ENCODE measurements around the gene ENDOU. TPM values are rescaled to one million over a fixed set of nuclear protein-coding genes. Genes with fewer than 3 reads are reported as not detected.

ENDOU gene
- total and polyA plus RNA-seq, 12 donors: 0.11 to 0.56 (median 0.29) TPM; not detected in 1

DNA sequence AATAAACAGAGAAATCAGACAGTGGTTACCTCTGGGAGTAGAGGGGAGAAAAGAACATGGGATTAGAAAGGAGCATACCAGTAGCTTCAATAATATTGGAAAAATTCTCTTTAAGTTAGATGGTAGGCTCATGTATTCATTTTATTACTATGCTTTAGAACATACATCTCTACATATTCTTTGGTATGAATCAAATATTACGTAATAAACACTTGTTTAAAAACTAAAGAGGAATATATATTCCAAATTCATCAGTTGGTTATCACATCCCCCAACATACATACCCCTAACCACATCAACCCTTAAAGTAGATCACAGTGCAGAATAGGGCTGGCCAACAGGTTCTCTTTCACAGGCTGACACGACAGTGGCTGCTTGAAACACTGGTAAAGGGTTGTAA is 25.0 kb downstream of the ENDOU start:
- no peak overlapping the region for H3K27ac ChIP-seq
- H3K4me1 ChIP-seq: peaks cover 3 to 22% (median 7%) of the 10 kb centered on the region in 9 donors
- no peaks in the 10 kb centered on the region for H3K27me3 ChIP-seq
- DNase-seq (no peak), ATAC-seq (no peak)
- H3K4me3 ChIP-seq: no peak overlapping the region
- peaks cover 0 to 70% (median 14%) of the 10 kb centered on the region in 9 donors for H3K36me3 ChIP-seq
- H3K9me3 ChIP-seq: no peaks in the 10 kb centered on the region
- intact Hi-C loops (cut with DNase I): loop anchor here in 1 of 10 donors (10.0 kb wide), 1 partner anchor 385 kb away; no protein-coding TSS in a partner anchor
- TF ChIP-seq, protein P1, sequence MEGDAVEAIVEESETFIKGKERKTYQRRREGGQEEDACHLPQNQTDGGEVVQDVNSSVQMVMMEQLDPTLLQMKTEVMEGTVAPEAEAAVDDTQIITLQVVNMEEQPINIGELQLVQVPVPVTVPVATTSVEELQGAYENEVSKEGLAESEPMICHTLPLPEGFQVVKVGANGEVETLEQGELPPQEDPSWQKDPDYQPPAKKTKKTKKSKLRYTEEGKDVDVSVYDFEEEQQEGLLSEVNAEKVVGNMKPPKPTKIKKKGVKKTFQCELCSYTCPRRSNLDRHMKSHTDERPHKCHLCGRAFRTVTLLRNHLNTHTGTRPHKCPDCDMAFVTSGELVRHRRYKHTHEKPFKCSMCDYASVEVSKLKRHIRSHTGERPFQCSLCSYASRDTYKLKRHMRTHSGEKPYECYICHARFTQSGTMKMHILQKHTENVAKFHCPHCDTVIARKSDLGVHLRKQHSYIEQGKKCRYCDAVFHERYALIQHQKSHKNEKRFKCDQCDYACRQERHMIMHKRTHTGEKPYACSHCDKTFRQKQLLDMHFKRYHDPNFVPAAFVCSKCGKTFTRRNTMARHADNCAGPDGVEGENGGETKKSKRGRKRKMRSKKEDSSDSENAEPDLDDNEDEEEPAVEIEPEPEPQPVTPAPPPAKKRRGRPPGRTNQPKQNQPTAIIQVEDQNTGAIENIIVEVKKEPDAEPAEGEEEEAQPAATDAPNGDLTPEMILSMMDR (IDR thresholded peaks at IDR 0.05): no peak
- 95% methylated on average over 2 of the region's 2 CpGs for WGBS, 2 donors

DNA sequence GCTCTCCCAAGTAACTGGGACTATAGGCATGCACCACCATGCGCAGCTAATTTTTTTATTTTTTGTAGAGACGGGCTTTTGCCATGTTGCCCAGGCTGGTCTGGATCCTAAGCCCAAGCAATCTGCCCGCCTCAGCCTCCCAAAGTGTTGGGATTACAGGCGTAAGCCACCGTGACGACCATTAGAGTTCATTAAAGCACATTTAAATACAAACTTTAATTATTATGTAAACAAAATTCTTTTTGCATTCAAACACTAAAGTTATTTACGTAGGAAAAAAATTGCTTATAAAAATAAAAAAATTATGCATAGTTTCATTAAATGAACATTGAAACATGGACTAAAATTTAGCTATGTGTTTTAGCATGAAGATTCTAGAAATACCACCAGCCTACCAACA is 26.7 kb downstream of the ENDOU start:
- Histone ChIP-seq H3K27ac (no peak overlapping the region), H3K4me1 (peaks cover 0 to 11% (median 3%) of the 10 kb centered on the region in 9 donors), H3K36me3 (peaks cover 0 to 86% (median 18%) of the 10 kb centered on the region in 9 donors), H3K27me3 (no peaks in the 10 kb centered on the region), H3K4me3 (no peak overlapping the region), H3K9me3 (peaks cover 0 to 5% (median 0%) of the 10 kb centered on the region in 11 donors)
- TF ChIP-seq, protein P1 (IDR thresholded peaks at IDR 0.05): no peak
- DNase-seq (no peak), ATAC-seq (no peak)
- 94 to 95% methylated on average over 7 of the region's 7 CpGs for WGBS, 2 donors
- intact Hi-C loops (cut with DNase I): no loop called here

DNA sequence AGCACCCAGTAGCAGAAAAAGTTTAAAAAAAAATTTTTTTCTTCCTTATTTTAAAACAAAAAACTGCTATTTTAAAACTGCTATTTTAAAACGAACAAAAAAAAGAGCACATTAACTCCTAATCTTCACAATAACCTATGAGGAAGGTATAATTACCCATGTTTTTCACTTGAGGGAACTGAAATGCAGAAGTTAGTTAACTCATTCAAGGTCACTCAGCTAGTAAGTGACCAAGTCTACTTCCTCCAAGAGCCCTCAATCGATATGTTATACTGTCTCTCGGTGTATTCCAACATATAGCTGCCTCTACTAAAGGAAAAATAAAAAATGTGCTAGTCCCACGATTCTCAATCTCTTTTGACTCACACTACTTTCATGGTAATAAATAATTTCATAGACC is 27.2 kb downstream of the ENDOU start:
- WGBS, 2 donors: 84 to 87% methylated on average over 4 of the region's 4 CpGs
- intact Hi-C loops (cut with DNase I): no loop called here
- H3K27me3 ChIP-seq: no peaks in the 10 kb centered on the region
- peaks cover 0 to 92% (median 20%) of the 10 kb centered on the region in 9 donors for H3K36me3 ChIP-seq
- peaks cover 0 to 5% (median 0%) of the 10 kb centered on the region in 11 donors for H3K9me3 ChIP-seq
- H3K4me1 ChIP-seq: peaks cover 0 to 11% (median 0%) of the 10 kb centered on the region in 9 donors
- DNase-seq (no peak), ATAC-seq (no peak)
- H3K4me3 ChIP-seq: no peak overlapping the region
- TF ChIP-seq, protein P1 (IDR thresholded peaks at IDR 0.05): no peak
- H3K27ac ChIP-seq: no peak overlapping the region

DNA sequence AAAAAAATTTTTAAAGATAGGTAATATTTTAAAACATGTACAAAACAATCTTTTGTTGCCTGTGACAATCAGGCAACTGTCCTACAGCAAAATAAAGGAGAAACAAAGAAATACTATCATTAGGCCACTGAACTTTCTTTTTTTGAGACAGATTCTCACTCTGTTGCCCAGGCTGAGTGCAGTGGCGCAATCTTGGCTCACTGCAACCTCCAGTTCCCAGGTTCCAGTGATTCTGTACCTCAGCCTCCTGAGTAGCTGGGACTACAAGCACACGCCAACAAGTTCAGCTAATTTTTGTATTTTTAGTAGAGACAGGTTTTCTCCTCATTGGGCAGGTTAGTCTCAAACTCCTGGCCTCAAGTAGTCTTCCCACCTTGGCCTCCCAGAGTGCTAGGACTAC is 36.1 kb downstream of the ENDOU start:
- H3K4me1 ChIP-seq: no peaks in the 10 kb centered on the region
- WGBS, 2 donors: 95 to 97% methylated on average over 2 of the region's 2 CpGs
- no peaks in the 10 kb centered on the region for H3K9me3 ChIP-seq
- ATAC-seq (no peak), DNase-seq (no peak)
- TF ChIP-seq, protein P1 (IDR thresholded peaks at IDR 0.05): no peak
- no peak overlapping the region for H3K27ac ChIP-seq
- H3K4me3 ChIP-seq: no peak overlapping the region
- intact Hi-C loops (cut with DNase I): loop anchor here in 4 of 10 donors (5.0 kb wide), 1 partner anchor 657 kb away; no protein-coding TSS in a partner anchor
- peaks cover 0 to 89% (median 12%) of the 10 kb centered on the region in 9 donors for H3K36me3 ChIP-seq
- H3K27me3 ChIP-seq: no peaks in the 10 kb centered on the region

All from heart right ventricle (tissue), 16 donors.